HG03520 (cell line): Measurements from ENCODE around the gene PROK1.
"Not testable (repeated sequence)": the region's sequence is repeated elsewhere in the genome, so short reads cannot be mapped to it uniquely, and the experiment has no call there.

Experiments used
- ATAC-seq: cut with Tn5 transposase; IDR thresholded peaks from one replicate; pipeline ENCODE4 v1.9.1; 2021; ENCODE audit warnings: mild to moderate bottlenecking, moderate library complexity; ENCODE audit not compliant: unreplicated experiment

Gene PROK1

GRCh38 chr1:110433213-110433612, 17.7 kb upstream of the PROK1 start:
- ATAC-seq = no peak

GRCh38 chr1:110433803-110434202, 17.1 kb upstream of the PROK1 start:
- no peak for ATAC-seq

GRCh38 chr1:110434946-110435345, 16.0 kb upstream of the PROK1 start:
- ATAC-seq = no peak

GRCh38 chr1:110436635-110437034, 14.3 kb upstream of the PROK1 start:
- no peak for ATAC-seq

GRCh38 chr1:110437645-110438299, 13.2 kb upstream of the PROK1 start:
- not testable (repeated sequence) for ATAC-seq

GRCh38 chr1:110438893-110439292, 12.1 kb upstream of the PROK1 start:
- ATAC-seq = no peak

GRCh38 chr1:110439873-110440272, 11.1 kb upstream of the PROK1 start:
- not testable (repeated sequence) for ATAC-seq

GRCh38 chr1:110440877-110441276, 10.1 kb upstream of the PROK1 start:
- ATAC-seq = no peak

GRCh38 chr1:110441888-110442287, 9.1 kb upstream of the PROK1 start:
- ATAC-seq = no peak

GRCh38 chr1:110443451-110443850, 7.5 kb upstream of the PROK1 start:
- ATAC-seq = no peak

- no peak for ATAC-seq
Measured at GRCh38 chr1:110444561-110444960, 6.4 kb upstream of the PROK1 start.

- ATAC-seq = no peak
Measured at GRCh38 chr1:110449661-110450651, 993 bp upstream of the PROK1 start.

GRCh38 chr1:110452330-110452729, 1.4 kb downstream of the PROK1 start:
- ATAC-seq = no peak

GRCh38 chr1:110453829-110454228, 2.9 kb downstream of the PROK1 start:
- no peak for ATAC-seq

- no peak for ATAC-seq
Measured at GRCh38 chr1:110454328-110454727, 3.4 kb downstream of the PROK1 start.

- no peak for ATAC-seq
Measured at GRCh38 chr1:110455151-110455550, 4.2 kb downstream of the PROK1 start.

- no peak for ATAC-seq
Measured at GRCh38 chr1:110457206-110457605, 6.3 kb downstream of the PROK1 start.

GRCh38 chr1:110460253-110461220, 9.6 kb downstream of the PROK1 start:
- no peak for ATAC-seq

GRCh38 chr1:110462093-110462492, 11.1 kb downstream of the PROK1 start:
- no peak for ATAC-seq

GRCh38 chr1:110462964-110463363, 12.0 kb downstream of the PROK1 start:
- ATAC-seq = no peak

GRCh38 chr1:110463725-110464124, 12.8 kb downstream of the PROK1 start:
- ATAC-seq = no peak
